HK-2 (cell line): ENCODE measurements around the gene IGHMBP2.
A peak's percentile ranks its signal among the peaks of the same experiment; 100 is the strongest.

Experiments used
- DNase-seq: peaks from one replicate; pipeline ENCODE4 v3.0.0-alpha.2; 2018; ENCODE audit not compliant: unreplicated experiment

Gene IGHMBP2

DNA sequence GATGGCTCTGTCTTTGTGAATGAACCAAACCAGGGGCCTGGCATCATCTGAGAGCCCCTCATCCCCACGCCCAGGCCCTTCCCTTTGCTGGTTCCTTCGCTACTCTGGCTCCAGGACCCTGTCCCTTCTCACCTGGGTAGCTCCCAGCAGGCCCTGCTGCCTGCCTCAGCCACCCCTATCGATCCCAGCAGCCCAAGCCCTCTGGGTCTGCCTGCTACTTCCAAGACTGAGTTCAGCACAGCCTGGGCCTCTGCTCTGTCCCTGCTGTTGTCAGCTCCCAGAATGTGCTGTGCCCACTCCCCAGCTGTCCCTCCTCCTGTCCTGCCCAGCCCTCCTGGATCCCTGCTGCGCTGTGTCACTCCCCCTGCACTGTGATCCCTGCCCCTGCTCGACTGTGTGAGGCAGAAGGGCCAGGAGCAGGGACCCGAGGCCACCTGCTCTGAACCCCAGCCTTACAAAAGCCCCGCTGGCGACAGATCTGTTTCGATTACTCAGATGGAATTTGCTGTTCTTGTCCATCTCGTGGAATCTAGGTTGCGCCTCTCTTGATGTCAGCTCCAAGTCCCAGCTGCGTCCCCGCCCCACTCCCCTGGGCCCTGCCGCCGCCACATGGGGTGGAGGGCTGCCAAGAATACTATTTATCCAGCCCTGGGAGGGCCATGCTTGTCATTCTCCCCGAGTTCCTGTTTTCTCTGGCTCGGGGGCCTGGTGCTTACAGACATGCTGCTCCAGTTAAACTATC is 13.0 kb upstream of the IGHMBP2 start:
- no peak for DNase-seq

DNA sequence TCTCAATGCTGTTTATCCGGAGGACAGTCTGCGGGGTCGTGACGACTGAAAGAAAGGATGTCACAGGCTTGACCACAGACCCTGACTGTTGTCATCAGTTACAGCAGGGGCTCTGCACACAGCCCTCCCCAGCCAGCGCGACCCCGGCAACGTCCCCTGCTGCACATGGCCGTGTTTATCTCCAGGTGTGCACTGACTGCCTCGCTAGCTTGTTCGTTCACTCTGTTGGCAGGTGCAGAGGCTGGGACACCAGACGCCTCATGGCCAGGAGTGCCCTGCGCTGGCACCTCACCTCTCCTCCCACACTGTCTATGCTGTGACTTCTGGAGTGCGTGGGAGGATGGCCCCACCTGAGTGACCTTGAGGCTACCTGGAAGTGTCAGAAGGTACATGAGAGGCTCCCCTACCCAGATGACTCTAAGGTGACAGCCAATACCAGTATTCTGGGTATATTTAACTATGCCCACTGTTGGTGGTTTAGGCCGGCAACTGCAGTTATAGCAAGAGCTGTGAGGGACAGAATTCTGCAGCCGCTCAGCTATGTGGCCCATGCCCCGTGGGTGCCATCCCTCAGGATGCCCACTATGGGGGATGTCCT is 12.2 kb upstream of the IGHMBP2 start:
- no peak for DNase-seq

DNA sequence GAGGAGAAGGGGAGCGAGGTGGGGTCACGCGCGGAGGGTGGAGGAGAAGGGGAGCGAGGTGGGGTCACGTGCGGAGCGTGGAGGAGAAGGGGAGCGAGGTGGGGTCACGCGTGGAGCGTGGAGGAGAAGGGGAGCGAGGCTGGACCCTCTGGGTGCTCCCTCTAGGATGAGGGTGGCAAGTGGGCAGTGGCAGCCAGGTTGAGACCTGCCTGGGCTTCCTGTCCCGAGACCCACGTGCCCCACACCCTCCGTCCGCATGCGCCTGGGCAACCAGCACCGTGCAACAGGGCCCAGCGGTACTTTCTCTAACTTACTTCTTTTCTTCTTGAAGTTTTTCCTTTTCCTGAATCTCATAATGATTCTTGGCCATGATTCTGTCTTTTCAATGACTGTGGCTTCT is 11.1 kb upstream of the IGHMBP2 start:
- DNase-seq, result no peak

DNA sequence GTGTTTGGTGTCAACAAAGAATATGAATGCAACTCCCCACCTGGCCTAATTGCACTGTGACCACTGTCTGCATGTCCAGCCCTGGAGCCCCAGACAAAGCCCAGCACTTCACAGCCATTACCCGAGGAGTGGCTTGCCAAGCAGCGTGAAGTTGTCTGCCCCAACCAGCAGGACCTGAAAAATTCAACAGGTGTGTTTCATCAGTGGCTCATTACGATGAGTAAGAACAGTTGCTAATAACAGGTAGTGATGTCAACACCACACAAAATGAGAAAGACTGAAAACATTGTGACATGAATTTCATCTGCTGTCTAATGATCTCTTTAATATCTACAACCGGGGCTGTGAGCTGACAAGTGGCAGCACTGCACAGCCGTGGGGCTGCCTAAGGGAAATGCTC is 10.4 kb upstream of the IGHMBP2 start:
- no peak for DNase-seq

DNA sequence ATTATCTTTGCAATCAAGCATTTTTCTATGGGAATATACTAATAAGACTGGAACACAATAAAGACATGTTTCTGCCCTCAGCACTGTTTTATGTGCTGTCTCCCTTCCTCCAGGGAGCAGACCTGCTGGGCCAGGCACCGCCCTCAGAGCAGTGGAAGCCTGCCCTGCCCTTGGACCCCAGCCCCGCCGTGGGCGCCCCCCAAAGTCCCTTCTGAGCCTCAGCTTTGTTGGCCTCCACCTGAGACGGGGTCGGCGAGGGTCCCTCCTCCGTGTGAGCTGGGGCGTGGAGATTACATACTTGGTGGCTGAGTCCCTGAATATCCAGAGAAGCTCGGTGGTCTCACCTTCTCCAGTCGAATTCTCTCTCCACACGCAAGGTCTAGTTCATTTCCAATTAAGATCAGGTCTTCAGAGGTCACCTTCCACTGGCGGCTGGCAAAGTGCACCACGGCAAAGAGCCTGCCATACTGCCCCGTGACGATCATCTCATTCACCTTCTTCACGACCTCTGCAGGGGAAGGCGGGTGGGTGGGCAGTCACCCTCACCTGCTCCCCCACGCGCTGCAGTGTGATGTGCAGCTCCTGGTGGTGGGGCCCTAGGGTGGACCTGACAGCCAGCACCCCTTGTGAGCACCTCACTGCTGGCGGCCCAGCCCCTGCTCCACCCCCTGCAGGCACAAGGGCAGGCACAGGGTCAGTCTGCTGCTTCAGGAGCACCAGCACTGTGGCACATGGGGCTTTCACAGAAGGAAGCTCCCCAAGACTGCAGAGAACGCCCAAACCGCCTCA is 7.3 kb upstream of the IGHMBP2 start:
- DNase-seq, result no peak

DNA sequence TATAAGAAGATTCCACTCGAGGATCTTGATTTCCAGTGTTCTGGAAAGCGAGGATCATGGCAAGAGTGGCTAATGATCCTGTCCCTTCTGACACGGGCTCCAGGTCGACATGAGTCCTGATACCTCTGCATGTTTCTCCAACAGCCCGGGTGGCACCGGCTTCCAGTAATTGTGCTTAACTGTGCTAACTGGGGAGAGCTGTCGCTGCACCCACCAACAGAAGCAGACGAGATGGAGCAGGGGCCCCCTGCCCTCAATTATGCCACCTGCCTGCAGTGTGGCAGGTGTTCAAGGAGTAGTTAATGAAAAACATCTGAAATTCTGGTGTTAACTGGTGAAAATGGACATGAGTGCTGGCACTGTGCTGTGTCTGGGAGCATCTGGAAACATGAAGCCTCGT is 6.2 kb upstream of the IGHMBP2 start:
- no peak for DNase-seq

DNA sequence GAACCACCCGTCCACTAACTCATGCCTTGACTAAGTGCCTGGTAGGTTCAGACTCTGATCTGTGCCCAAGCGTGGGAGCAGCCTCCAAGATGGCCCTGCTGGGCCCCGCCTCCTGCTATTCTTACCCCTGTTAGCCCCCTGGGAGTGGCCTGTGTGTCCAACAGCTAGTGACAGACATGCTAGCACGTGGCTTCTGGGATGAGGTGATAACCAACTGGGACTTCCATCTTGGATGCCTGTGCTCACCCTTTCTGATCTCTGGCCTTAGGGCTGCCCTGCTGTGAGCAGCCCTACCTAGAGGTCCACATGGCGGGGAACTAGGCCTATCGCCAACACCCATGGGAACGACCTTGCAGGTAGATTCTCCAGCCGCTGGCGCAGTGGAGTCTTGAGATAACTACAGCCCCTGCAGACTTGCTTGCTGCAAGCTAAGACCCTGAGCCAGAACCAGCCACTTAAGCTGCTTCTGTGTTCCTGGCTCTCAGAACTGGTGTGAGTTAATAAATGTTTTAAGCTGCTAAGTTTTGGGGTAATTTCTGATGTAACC is 2.8 kb upstream of the IGHMBP2 start:
- DNase-seq, result no peak

DNA sequence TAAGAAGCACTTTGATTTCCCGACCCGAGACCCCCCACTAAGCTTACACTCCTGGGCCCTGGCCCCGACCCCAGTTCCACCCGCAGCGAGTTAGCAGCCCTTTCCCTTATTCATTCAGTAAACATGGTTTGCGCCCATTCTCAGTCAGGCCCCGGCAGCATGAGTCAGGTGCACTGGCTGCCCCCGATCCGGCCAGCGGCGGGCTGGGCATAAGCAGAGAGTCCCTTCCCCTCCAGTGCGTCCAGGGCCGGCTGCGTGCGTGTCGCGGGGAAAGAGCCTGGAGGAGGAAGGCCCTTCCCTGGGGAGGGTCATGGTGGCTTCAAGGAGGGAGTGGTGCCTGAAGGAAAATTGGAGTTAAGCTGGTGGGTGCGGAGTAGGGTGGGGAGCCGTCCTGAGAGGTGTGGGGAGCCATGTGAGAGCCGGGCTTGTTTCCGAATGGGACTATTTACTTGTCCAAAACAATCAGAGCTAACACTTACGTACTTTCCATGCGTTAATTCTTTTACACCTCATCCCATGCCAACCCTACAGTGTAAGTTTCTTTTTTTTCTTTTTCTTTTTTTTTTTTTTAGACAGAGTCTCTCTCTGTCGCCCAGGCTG is 657 bp downstream of the IGHMBP2 start:
- DNase-seq, result peak; percentile 51

DNA sequence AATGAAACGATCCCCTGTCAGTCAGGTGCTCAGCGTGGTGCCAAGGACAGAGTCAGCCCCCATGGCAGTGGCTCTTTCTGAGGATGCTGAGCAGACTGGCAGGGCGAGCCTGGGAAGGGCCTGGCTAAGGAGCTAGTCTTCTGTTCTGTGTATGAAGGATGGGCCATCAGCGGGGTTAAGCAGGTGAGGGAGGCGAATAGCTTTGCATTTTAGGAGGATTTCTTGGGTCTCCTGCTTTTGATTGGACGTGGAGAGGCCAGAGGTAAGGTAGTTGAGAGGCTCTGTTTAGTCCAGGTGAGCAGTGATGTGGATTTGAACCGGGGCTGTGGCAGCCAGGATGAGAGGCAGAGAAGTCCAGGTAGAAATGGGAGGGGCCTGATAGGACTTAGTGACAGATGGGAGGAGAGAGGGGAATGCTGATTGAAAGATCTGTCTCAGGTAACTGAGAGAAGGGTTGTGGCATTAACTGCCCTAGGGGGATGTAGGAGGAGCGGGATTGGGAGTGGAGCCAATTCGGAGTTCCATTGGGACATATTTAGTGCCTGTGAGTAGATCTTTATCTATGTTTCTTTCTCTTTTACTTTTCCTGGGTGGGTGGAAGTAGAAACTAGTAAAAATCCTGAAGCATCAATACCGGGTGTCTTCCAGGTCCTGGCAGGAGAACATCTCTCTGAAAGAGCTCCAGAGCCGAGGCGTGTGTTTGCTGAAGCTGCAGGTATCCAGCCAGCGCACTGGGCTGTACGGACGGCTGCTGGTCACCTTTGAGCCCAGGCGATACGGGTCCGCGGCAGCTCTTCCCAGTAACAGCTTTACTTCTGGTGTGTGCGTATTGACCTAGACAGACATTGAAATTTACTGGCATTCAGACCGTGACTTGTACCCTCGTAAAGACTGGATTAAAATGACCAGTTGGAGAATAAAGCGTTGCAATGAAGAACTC is 2.0 kb downstream of the IGHMBP2 start:
- no peak for DNase-seq

DNA sequence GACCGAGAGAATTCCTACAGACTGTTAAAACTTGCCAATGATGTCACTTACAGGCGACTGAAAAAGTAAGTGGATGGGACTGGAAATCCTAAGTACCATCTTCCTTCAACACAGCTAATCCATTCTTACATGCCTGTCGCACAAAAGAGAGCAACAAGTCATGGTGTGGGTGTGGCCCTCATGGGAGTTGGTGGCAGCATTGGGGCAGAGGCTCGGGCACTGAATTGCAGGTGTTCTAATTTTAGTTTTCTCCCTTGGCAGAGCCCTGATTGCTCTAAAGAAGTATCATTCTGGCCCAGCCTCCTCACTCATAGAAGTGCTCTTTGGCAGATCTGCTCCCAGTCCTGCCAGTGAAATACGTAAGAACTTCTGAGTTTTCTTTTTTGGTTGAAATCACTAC is 4.6 kb downstream of the IGHMBP2 start:
- no peak for DNase-seq

DNA sequence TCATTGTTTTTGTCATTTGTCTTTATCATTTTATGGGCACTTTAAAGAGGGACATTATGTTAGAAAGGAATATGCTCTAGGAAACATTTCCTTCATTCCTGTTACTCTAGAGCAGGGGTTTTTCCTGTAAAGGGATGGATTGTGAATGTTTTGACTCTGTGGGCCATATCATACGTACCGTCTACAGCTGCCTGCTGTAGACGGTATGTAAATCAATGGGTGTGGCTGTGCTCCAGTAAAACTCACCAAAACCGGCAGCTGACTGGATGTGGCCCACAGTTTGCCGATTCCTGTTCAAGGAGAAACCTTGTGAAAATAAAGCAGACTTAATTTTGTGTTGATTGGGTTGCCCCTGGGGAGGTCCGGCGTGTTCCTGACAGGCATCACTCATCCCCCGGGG is 7.3 kb downstream of the IGHMBP2 start:
- DNase-seq, result no peak

DNA sequence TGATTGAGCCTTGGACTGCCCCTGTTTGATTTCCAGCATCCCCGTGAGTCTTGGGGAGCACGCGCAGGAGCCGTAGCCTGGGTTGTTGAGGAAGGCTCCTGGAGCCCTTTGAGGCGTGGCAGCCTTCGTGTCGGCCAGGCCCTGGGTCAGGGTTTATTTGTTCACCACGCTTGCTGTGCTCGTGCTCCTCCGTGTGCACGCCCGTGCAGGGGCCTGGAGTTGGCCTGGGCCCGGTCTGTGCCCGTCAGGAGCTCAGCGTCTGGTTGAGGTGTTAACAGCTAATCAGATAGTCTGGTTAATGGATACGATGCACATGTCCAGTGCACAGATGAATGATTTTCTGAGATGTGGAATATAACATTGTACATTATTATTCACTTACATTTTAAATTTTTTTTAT is 8.0 kb downstream of the IGHMBP2 start:
- no peak for DNase-seq

DNA sequence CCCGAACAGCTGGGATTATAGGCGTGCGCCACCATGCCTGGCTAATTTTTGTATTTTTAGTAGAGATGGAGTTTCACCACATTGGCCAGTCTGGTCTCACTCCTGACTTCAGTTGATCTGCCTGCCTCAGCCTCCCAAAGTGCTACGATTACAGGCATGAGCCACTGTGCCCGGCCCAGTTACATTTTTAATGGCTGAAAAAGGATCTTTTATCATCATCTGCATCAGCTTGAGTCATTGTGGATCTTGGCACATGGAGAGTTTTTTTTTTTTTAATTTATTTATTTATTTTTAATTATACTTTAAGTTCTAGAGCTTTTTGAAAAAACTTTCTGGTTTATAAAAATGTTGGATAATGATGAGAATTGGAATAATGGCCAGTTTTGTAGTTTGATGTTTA is 8.6 kb downstream of the IGHMBP2 start:
- no peak for DNase-seq

DNA sequence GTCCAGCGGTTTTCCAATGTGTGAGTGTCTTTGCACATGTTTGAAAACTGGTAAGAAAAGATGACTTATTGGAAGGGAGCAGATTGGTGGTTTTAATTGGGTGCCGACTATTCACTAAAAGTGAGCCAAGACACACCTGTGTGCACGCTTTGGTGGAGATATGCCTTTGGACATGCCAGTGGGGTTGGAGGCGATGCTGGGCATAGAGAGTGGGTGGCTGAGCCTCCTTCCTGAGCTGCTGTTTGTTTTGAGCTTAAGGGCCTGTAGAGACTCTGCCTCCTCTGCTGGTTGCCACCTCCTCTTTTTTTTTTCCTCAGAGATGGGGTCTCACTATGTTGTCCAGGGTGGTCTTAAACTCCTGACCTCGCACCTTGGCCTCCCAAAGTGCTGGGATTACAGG is 9.5 kb downstream of the IGHMBP2 start:
- no peak for DNase-seq

DNA sequence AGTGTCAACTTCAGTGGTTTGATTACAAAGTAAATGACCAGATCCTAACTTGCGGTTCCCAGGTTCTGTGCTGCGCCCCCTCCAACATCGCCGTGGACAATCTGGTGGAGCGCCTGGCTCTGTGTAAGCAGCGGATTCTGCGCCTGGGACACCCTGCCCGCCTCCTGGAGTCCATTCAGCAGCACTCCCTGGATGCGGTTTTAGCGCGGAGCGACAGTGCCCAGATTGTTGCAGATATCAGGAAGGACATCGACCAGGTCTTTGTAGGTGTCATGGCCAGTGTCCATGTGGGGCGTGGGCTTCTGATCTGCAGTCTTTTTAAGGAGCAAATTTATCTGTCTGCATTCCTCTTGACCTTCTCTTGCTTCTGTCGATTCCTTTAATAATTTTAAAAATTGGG is 11.1 kb downstream of the IGHMBP2 start:
- DNase-seq, result no peak

DNA sequence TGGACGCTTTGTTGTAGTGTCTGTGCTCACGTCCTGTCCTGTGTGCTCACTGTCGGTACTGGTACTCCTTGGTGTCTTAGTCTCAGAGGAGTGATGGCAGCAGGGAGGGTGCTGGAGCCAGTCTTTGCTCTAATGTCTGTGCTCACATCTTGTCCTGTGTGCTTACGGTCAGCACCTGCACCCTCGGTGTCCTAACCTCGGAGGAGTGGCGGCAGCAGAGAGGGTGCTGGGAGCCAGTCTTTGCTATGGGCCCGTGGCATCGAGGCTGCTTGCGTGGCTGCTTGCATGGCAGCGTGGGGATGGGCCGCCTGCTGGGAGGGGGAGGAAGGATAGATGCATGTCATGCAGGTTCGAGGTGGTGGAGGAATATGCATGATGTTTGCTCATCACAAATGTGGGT is 12.7 kb downstream of the IGHMBP2 start:
- DNase-seq, result no peak

DNA sequence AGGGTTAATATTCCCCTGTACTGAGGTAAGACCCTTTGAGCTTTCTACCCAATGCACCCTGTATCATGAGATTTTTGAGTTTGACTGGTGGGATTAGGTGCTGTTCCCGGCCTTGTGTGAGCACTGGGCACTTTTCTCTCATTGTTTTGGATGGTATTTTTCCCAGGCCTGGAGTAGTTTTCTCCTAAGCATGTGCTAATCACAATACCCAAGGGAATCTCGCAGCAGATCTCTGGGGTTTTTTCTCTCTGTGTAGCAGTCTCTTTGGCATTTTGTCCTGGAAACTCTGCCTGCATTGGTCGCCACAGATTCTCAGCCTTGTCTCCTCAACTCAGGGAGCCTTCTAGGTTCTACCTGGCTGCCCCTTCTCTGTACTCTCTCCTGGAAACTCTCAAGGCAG is 19.9 kb downstream of the IGHMBP2 start:
- no peak for DNase-seq

DNA sequence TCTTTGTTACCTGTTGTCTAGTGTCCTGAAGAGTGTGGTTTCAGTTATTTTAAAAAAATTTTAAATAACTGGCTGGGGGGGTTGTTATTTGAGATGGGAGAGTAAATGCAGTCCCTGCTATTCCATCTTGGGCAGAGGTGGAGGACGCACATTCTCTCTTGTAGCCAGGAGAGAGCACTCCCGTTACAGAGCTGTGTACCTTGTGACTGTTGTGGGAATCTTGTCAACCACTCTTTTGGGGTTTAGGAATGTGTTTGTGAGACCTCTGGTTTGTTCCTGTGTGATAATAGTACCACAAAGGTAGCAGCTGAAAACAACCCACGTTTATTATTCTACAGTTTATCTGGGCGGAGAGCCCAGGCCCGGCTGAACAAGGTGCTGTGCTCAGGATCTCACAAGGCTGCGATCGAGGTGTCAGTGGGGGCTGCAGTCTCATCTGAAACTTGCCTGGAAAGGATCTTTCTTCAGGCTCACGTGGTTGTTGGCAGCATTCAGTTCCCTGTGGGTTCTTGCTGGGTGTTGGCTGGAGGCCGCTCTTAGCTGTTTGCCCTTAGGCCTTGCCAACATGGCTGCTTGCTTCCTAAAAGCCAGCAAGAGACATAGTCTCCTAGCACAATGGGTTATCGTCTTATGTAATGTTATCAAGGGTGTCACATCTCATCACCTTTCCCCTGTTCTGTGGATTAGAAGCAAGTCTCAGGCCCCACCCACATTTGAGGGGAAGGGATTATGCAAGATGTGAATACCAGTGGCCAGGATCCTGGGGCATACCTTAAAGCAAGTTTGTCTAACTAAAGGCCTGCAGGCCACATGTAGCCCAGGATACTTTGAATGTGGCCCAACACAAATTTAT is 20.6 kb downstream of the IGHMBP2 start:
- no peak for DNase-seq

DNA sequence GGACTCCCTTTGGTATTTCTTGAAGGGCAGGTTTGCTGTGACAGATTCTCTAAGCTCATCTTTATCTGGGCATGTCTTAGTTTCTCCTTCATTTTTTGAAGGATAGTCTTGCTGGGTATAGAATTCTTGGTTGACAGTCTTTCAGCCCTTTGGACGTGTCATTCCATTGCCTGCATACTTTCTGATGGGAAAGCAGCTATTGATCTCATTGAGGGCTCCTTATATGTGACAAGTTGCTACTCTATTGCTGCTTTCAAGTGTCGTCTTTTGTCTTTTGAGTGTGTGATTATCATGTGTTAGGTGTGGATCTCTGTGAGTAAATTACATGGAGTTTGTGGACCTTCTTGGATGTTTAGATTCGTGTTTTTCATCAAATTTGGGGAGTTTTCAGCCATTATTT is 21.9 kb downstream of the IGHMBP2 start:
- DNase-seq, result no peak
